Measurements from ENCODE around the gene PIGW.

DNA sequence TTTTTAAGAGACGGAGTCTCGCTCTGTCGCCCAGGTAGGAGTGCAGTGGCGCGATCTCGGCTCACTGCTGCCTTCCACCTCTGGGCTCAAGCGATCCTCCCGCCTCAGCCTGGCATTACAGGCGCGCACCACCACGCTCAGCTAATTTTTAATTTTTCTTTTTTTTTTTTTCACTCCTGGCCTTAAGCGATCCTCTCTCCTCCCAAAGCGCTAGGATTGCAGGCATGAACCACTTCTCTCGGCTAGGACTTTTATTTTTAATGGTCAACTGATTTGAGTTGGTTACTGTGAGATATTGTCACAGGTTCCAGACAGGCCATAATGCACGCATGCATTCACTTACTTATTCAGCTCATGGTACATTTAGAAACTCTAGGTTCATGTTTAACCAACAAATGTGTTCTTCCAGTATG is 888 bp downstream of the PIGW start:
- TF ChIP-seq, protein P1, sequence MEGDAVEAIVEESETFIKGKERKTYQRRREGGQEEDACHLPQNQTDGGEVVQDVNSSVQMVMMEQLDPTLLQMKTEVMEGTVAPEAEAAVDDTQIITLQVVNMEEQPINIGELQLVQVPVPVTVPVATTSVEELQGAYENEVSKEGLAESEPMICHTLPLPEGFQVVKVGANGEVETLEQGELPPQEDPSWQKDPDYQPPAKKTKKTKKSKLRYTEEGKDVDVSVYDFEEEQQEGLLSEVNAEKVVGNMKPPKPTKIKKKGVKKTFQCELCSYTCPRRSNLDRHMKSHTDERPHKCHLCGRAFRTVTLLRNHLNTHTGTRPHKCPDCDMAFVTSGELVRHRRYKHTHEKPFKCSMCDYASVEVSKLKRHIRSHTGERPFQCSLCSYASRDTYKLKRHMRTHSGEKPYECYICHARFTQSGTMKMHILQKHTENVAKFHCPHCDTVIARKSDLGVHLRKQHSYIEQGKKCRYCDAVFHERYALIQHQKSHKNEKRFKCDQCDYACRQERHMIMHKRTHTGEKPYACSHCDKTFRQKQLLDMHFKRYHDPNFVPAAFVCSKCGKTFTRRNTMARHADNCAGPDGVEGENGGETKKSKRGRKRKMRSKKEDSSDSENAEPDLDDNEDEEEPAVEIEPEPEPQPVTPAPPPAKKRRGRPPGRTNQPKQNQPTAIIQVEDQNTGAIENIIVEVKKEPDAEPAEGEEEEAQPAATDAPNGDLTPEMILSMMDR (conservative IDR thresholded peaks at IDR 0.05) = no peak
- no peak for TF ChIP-seq EZH2 (IDR thresholded peaks at IDR 0.05; ENCODE audit: low read depth)
